Astrocyte (in vitro differentiated cells and primary cell): ENCODE measurements around the gene HGS. TPM values are rescaled to one million over a fixed set of nuclear protein-coding genes. Genes with fewer than 3 reads are reported as not detected.

Source experiments
- DNase-seq: peaks from one replicate; pipeline ENCODE4 v3.0.0-alpha.2; 2010; ENCODE audit warnings: low read depth
- FAIRE-seq: peaks from 2 replicates; lab custom pipeline; 2011; peaks lifted over from hg19 to GRCh38; lab: Jason Lieb, UNC
- H2AFZ ChIP-seq: 2 replicates; pipeline ENCODE4 v1.6.0; 2012; ENCODE audit warnings: low read depth, low read length, inconsistent platforms
- H3K27ac ChIP-seq: 2 replicates; pipeline ENCODE4 v1.5.1; 2011; ENCODE audit warnings: low read depth, low read length, inconsistent platforms
- H3K27me3 ChIP-seq: 2 replicates; pipeline ENCODE4 v1.6.0; 2011; ENCODE audit warnings: low read length, inconsistent platforms; ENCODE audit not compliant: insufficient read depth
- H3K36me3 ChIP-seq: 2 replicates; pipeline ENCODE4 v1.5.1; 2011; ENCODE audit warnings: low read length, inconsistent platforms; ENCODE audit not compliant: insufficient read depth
- H3K4me1 ChIP-seq: 2 replicates; pipeline ENCODE4 v1.5.1; 2011; ENCODE audit warnings: low read length, inconsistent platforms; ENCODE audit not compliant: insufficient read depth
- H3K4me2 ChIP-seq: 2 replicates; pipeline ENCODE4 v1.6.0; 2012; ENCODE audit warnings: low read length, inconsistent platforms
- H3K4me3 ChIP-seq: 2 replicates; pipeline ENCODE4 v1.5.1; 2011; ENCODE audit warnings: low read depth, mild to moderate bottlenecking, low read length, inconsistent platforms; ENCODE audit not compliant: insufficient read depth
- H3K79me2 ChIP-seq: 2 replicates; pipeline ENCODE4 v1.6.0; 2012; ENCODE audit warnings: mild to moderate bottlenecking, low read length, inconsistent platforms; ENCODE audit not compliant: insufficient read depth
- H3K9ac ChIP-seq: 2 replicates; pipeline ENCODE4 v1.6.0; 2012; ENCODE audit warnings: mild to moderate bottlenecking, low read length, inconsistent platforms
- H3K9me3 ChIP-seq: 2 replicates; pipeline ENCODE4 v1.5.1; 2012; ENCODE audit warnings: low read depth, mild to moderate bottlenecking, low read length, inconsistent platforms; ENCODE audit not compliant: insufficient read depth
- H4K20me1 ChIP-seq: 2 replicates; pipeline ENCODE4 v1.6.0; 2012; ENCODE audit warnings: low read length, inconsistent platforms; ENCODE audit not compliant: insufficient read depth
- H3K27ac Mint-ChIP-seq: one replicate; pipeline ENCODE4 v1.8.0; 2021; ENCODE audit warnings: mild to moderate bottlenecking, mixed read lengths; ENCODE audit not compliant: unreplicated experiment
- H3K27me3 Mint-ChIP-seq: one replicate; pipeline ENCODE4 v1.8.0; 2021; ENCODE audit warnings: low read depth, mixed read lengths; ENCODE audit not compliant: unreplicated experiment
- H3K36me3 Mint-ChIP-seq: one replicate; pipeline ENCODE4 v1.8.0; 2021; ENCODE audit warnings: low read depth, mixed read lengths; ENCODE audit not compliant: unreplicated experiment
- H3K4me1 Mint-ChIP-seq: one replicate; pipeline ENCODE4 v1.8.0; 2021; ENCODE audit warnings: low read depth, mixed read lengths; ENCODE audit not compliant: unreplicated experiment
- H3K4me3 Mint-ChIP-seq: one replicate; pipeline ENCODE4 v1.8.0; 2021; ENCODE audit warnings: mild to moderate bottlenecking, moderate library complexity, mixed read lengths; ENCODE audit not compliant: unreplicated experiment
- H3K9me3 Mint-ChIP-seq: one replicate; pipeline ENCODE4 v1.8.0; 2021; ENCODE audit warnings: mild to moderate bottlenecking, mixed read lengths; ENCODE audit not compliant: unreplicated experiment
- EZH2 ChIP-seq: IDR thresholded peaks from 2 replicates; pipeline ENCODE4 v1.6.1; 2012; ENCODE audit warnings: mild to moderate bottlenecking, low read length, inconsistent platforms; ENCODE audit not compliant: insufficient read depth
- total RNA-seq: library from RNA; stranded (reverse); gene quantifications from 2 replicates; pipeline ENCODE4 v1.2.1, GENCODE V29; 2021
- TF ChIP-seq, protein P1 (sequence below): IDR thresholded peaks from 2 replicates; pipeline ENCODE4 v1.5.1; 2011; ENCODE audit warnings: low read depth, mild to moderate bottlenecking, inconsistent platforms, low read length, moderate library complexity; ENCODE audit not compliant: insufficient read depth

Gene HGS
- total RNA-seq, 1 donor from 2014 or later = 122 TPM

DNA sequence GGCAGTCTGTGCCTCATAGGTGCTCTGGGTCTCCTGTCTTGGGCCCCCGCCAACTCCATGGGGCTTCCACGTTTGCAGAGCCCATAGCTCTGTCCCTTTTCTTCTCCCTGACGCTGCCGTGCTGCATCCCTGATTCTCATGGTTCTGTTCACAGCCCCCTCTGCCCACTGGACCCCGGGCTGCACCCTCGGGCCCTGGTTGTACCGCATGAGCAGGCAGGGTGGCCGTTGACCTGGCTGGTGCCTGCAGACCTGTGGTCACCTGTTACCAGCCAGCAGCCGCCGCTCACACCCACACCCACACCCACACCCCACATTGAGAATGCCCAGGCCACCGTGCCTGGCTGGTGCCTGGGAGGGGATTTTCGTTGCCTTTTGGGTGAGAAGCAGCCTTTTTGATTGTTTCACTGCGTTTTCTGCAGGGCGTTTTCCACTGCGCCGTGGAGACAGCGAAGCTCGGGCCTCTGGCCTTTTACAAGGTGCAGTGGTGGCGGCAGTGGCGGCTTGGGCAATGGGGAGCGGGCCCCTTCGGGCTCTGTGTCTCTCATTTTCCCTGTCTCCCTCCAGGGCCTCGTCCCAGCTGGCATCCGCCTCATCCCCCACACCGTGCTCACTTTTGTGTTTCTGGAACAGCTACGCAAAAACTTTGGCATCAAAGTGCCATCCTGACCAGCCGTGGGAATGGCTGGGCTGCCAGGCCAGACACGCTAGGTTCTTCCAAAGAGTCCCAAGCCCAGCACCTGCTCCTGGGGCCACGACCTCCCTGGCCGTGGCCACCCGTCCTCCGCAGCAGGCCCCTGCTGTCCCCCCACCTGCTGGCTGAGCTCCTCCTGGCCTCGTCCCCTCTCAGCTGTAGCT is 35.8 kb downstream of the HGS start:
- Mint-ChIP-seq H3K4me1 (no peaks in the 10 kb centered on the region), H3K27me3 (peaks cover 6% of the 10 kb centered on the region), H3K27ac (no peak overlapping the region), H3K36me3 (no peaks in the 10 kb centered on the region), H3K4me3 (no peak overlapping the region), H3K9me3 (no peaks in the 10 kb centered on the region)
- Histone ChIP-seq H4K20me1 (peaks cover 5% of the 10 kb centered on the region), H3K9ac (no peak overlapping the region), H3K79me2 (no peaks in the 10 kb centered on the region), H3K9me3 (no peaks in the 10 kb centered on the region), H3K27me3 (no peaks in the 10 kb centered on the region), H2AFZ (no peak overlapping the region), H3K36me3 (no peaks in the 10 kb centered on the region), H3K4me1 (no peaks in the 10 kb centered on the region), H3K4me2 (no peak overlapping the region), H3K27ac (no peak overlapping the region), H3K4me3 (no peak overlapping the region)
- FAIRE-seq (no peak), DNase-seq (no peak)
- TF ChIP-seq EZH2 = no peak
- TF ChIP-seq, protein P1, sequence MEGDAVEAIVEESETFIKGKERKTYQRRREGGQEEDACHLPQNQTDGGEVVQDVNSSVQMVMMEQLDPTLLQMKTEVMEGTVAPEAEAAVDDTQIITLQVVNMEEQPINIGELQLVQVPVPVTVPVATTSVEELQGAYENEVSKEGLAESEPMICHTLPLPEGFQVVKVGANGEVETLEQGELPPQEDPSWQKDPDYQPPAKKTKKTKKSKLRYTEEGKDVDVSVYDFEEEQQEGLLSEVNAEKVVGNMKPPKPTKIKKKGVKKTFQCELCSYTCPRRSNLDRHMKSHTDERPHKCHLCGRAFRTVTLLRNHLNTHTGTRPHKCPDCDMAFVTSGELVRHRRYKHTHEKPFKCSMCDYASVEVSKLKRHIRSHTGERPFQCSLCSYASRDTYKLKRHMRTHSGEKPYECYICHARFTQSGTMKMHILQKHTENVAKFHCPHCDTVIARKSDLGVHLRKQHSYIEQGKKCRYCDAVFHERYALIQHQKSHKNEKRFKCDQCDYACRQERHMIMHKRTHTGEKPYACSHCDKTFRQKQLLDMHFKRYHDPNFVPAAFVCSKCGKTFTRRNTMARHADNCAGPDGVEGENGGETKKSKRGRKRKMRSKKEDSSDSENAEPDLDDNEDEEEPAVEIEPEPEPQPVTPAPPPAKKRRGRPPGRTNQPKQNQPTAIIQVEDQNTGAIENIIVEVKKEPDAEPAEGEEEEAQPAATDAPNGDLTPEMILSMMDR = no peak

DNA sequence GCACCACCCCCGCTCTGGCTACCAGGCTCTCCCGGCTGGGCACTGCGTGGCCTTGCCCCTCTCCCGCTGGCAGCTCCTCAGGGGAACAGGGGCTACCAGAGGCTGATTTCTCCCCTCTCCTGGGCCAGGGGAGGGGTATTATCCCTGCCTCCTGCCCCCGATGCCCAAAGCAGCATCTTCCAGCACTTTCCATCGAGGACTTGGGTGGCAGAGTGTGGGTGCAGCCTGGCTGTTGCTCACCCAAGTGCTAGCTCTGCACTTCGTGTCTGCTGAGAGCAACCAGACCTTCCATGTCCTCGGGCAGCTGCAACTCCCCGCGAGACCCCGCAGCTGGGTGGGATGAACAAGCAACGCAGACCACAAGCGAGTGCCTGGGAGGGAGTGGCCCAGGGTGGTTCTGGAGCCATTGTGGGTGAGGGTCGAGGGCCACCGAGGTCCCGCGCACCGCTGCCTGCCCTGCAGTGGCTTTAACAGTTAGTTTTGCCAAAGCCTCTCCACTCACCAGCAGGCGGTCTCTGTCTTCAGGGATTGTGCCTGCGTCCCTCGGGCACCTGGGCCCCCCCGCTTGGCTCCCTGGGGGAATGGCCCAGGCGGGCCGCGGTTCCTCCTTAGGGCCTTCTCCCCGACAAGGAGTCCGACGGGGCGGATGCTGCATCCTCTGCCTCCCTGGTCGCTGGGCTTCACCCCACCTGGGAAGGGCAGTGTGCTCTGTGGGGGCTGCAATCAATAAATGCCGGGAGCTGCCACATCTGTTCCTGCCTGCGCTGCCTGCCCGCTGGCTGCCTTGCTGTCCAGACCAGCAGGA is 36.7 kb downstream of the HGS start:
- Mint-ChIP-seq H3K27me3 (peaks cover 6% of the 10 kb centered on the region), H3K4me3 (no peak overlapping the region), H3K27ac (no peak overlapping the region), H3K9me3 (no peaks in the 10 kb centered on the region), H3K36me3 (no peaks in the 10 kb centered on the region), H3K4me1 (no peaks in the 10 kb centered on the region)
- no peak overlapping the region for H2AFZ ChIP-seq
- H3K36me3 ChIP-seq = no peaks in the 10 kb centered on the region
- no peak for DNase-seq
- TF ChIP-seq EZH2 = no peak
- no peak overlapping the region for H3K27ac ChIP-seq
- H3K9me3 ChIP-seq = no peaks in the 10 kb centered on the region
- no peaks in the 10 kb centered on the region for H3K4me1 ChIP-seq
- H3K4me2 ChIP-seq = no peak overlapping the region
- no peak overlapping the region for H3K4me3 ChIP-seq
- no peaks in the 10 kb centered on the region for H3K27me3 ChIP-seq
- no peak overlapping the region for H3K9ac ChIP-seq
- FAIRE-seq = no peak
- H4K20me1 ChIP-seq = no peaks in the 10 kb centered on the region
- H3K79me2 ChIP-seq = no peaks in the 10 kb centered on the region

DNA sequence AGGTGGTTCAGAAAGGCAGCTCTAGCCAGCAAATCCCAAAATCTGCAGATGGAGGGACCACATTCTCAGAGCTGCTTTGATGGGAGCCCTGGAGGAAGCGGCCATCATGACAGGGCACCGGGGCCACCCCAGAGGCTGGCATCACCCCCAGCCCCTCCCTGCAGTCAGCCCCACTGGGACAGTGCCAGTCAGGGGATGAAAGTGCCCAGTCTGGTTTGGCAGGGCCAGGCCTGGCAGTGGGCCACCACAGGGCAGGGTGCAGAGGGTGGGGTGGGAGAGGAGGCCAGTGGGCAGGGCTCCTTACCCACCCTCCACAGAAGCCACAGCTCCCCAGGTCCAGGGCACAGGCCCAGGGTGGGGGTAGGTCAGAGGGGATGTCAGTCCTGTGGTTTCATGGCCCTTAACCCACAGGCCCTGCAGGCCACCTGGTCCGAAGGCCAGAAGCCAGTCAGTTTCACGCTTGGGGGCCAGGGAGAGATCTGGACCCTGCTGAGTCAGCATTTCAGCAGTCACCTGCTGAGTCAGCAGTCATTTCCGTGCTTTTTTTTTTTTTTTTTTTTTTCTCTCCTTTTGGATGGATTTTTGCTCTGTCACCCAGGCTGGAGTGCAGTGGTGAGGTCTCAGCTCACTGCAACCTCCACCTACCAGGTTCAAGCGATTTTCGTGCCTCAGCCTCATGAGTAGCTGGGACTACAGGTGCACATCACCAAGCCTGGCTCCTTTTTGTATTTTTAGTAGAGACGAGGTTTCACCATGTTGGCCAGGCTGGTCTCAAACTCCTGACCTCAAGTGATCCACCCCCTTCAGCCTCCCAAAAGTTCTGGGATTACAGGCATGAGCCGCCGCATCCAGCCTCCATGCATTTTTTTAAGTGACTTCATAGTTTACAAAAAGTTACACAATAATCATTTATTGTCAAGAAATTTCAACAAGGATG is 38.6 kb downstream of the HGS start:
- H3K4me3 Mint-ChIP-seq = no peak overlapping the region
- no peak overlapping the region for H3K4me3 ChIP-seq
- no peak overlapping the region for H3K4me2 ChIP-seq
- H3K36me3 Mint-ChIP-seq = no peaks in the 10 kb centered on the region
- H3K9me3 Mint-ChIP-seq = no peaks in the 10 kb centered on the region
- no peak for TF ChIP-seq EZH2
- TF ChIP-seq, protein P1 = no peak
- H3K27me3 Mint-ChIP-seq = peaks cover 8% of the 10 kb centered on the region
- H3K27ac Mint-ChIP-seq = peak overlapping the region; percentile 47
- no peak for DNase-seq
- no peaks in the 10 kb centered on the region for H3K27me3 ChIP-seq
- H3K79me2 ChIP-seq = no peaks in the 10 kb centered on the region
- H2AFZ ChIP-seq = no peak overlapping the region
- H3K9ac ChIP-seq = no peak overlapping the region
- H4K20me1 ChIP-seq = no peaks in the 10 kb centered on the region
- no peaks in the 10 kb centered on the region for H3K4me1 ChIP-seq
- H3K9me3 ChIP-seq = no peaks in the 10 kb centered on the region
- no peak for FAIRE-seq
- no peak overlapping the region for H3K27ac ChIP-seq
- H3K36me3 ChIP-seq = no peaks in the 10 kb centered on the region
- H3K4me1 Mint-ChIP-seq = no peaks in the 10 kb centered on the region
